GM19023 (cell line): ENCODE measurements around the gene SDR39U1.
"Not testable (repeated sequence)": the region's sequence is repeated elsewhere in the genome, so short reads cannot be mapped to it uniquely, and the experiment has no call there.

Experiments used
- ATAC-seq: cut with Tn5 transposase; IDR thresholded peaks from one replicate; pipeline ENCODE4 v1.9.1; 2021; ENCODE audit warnings: mild to moderate bottlenecking, moderate library complexity; ENCODE audit not compliant: unreplicated experiment

Gene SDR39U1

GRCh38 chr14:24442240-24443052, at the start of gene SDR39U1:
Gene SDR39U1, minus strand, starts transcription at chr14:24442776. Its CDS starts 7 bp downstream, at chr14:24442769.
- peak; percentile 88 for ATAC-seq

- not testable (repeated sequence) for ATAC-seq
Observed at GRCh38 chr14:24491586-24492408, 49.2 kb upstream of the SDR39U1 start.

- ATAC-seq: peak; percentile 44
Observed at GRCh38 chr14:24483604-24484252, 41.2 kb upstream of the SDR39U1 start.

- ATAC-seq: not testable (repeated sequence)
Observed at GRCh38 chr14:24482699-24483303, 40.2 kb upstream of the SDR39U1 start.

GRCh38 chr14:24481622-24482324, 39.2 kb upstream of the SDR39U1 start:
- ATAC-seq: peak; percentile 74

- not testable (repeated sequence) for ATAC-seq
Observed at GRCh38 chr14:24479999-24480398, 37.4 kb upstream of the SDR39U1 start.

- ATAC-seq: no peak
Observed at GRCh38 chr14:24475261-24475660, 32.7 kb upstream of the SDR39U1 start.

- ATAC-seq: no peak
Observed at GRCh38 chr14:24473211-24473610, 30.6 kb upstream of the SDR39U1 start.

- ATAC-seq: not testable (repeated sequence)
Observed at GRCh38 chr14:24470450-24470849, 27.9 kb upstream of the SDR39U1 start.

- no peak for ATAC-seq
Observed at GRCh38 chr14:24465805-24466204, 23.2 kb upstream of the SDR39U1 start.

GRCh38 chr14:24465368-24465767, 22.8 kb upstream of the SDR39U1 start:
- ATAC-seq: no peak

- no peak for ATAC-seq
Observed at GRCh38 chr14:24463884-24464785, 21.6 kb upstream of the SDR39U1 start.

GRCh38 chr14:24463017-24463883, 20.7 kb upstream of the SDR39U1 start:
- ATAC-seq: no peak

GRCh38 chr14:24461336-24461735, 18.8 kb upstream of the SDR39U1 start:
- ATAC-seq: no peak

- no peak for ATAC-seq
Observed at GRCh38 chr14:24459331-24459730, 16.8 kb upstream of the SDR39U1 start.

GRCh38 chr14:24458736-24459135, 16.2 kb upstream of the SDR39U1 start:
- ATAC-seq: no peak

- no peak for ATAC-seq
Observed at GRCh38 chr14:24456980-24457379, 14.4 kb upstream of the SDR39U1 start.

- not testable (repeated sequence) for ATAC-seq
Observed at GRCh38 chr14:24450828-24451227, 8.3 kb upstream of the SDR39U1 start.
